Keratinocyte (primary cell): ENCODE measurements around the gene UTP4. TPM values are rescaled to one million over a fixed set of nuclear protein-coding genes. Genes with fewer than 3 reads are reported as not detected.
"Not testable (repeated sequence)": the region's sequence is repeated elsewhere in the genome, so short reads cannot be mapped to it uniquely, and the experiment has no call there.

Experiments used
- DNase-seq: peaks from one replicate; pipeline ENCODE4 v3.0.0-alpha.2; 2011; ENCODE audit warnings: low read depth, missing footprints, low spot score
- FAIRE-seq: peaks from 2 replicates; lab custom pipeline; 2011; peaks lifted over from hg19 to GRCh38; lab: Jason Lieb, UNC
- H2AFZ ChIP-seq: 2 replicates; pipeline ENCODE4 v1.6.0; 2012; ENCODE audit warnings: low read length, control low read depth, inconsistent platforms; ENCODE audit not compliant: control insufficient read depth
- H3K27ac ChIP-seq: 2 replicates; pipeline ENCODE4 v1.5.1; 2011; ENCODE audit warnings: low read length; ENCODE audit not compliant: control insufficient read depth, insufficient read depth
- H3K27me3 ChIP-seq: 3 replicates; pipeline ENCODE4 v1.6.0; 2011; ENCODE audit warnings: low read length; ENCODE audit not compliant: control insufficient read depth, insufficient read depth; ENCODE audit errors: extremely low read depth
- H3K36me3 ChIP-seq, 2 experiments: 2 replicates in 1 of 2; 3 replicates in 1 of 2; pipeline ENCODE4 v1.5.1; 2011; ENCODE audit warnings: low read length in 2 of 2, mild to moderate bottlenecking in 1 of 2; ENCODE audit not compliant: control insufficient read depth in 2 of 2, insufficient read depth in 2 of 2; ENCODE audit errors: extremely low read depth in 1 of 2
- H3K4me1 ChIP-seq: 3 replicates; pipeline ENCODE4 v1.5.1; 2011; ENCODE audit warnings: low read length; ENCODE audit not compliant: control insufficient read depth, insufficient read depth; ENCODE audit errors: extremely low read depth
- H3K4me2 ChIP-seq: 3 replicates; pipeline ENCODE4 v1.6.0; 2011; ENCODE audit warnings: low read depth, low read length; ENCODE audit not compliant: control insufficient read depth, insufficient read depth; ENCODE audit errors: extremely low read depth
- H3K4me3 ChIP-seq, 3 experiments: fragments of 200-600 bp in 1 of 3; sonication (generic) in 1 of 3; 2 replicates in 2 of 3; 3 replicates in 1 of 3; pipeline ENCODE4 v1.5.1; 2011 to 2016; ENCODE audit warnings: low read length in 3 of 3, mild to moderate bottlenecking in 3 of 3, control low read depth in 2 of 3, inconsistent platforms in 1 of 3, low read depth in 1 of 3, mixed read lengths in 1 of 3, mixed run types in 1 of 3, moderate library complexity in 1 of 3; ENCODE audit not compliant: control insufficient read depth in 2 of 3, insufficient read depth in 2 of 3; ENCODE audit errors: extremely low read depth in 1 of 3
- H3K79me2 ChIP-seq: 2 replicates; pipeline ENCODE4 v1.6.0; 2012; ENCODE audit warnings: low read length; ENCODE audit not compliant: control insufficient read depth, insufficient read depth
- H3K9ac ChIP-seq: 3 replicates; pipeline ENCODE4 v1.6.0; 2011; ENCODE audit warnings: low read length; ENCODE audit not compliant: control insufficient read depth, insufficient read depth; ENCODE audit errors: extremely low read depth
- H3K9me1 ChIP-seq: 3 replicates; pipeline ENCODE4 v1.6.0; 2011; ENCODE audit warnings: low read length; ENCODE audit not compliant: control insufficient read depth, insufficient read depth; ENCODE audit errors: extremely low read depth
- H3K9me3 ChIP-seq: 2 replicates; pipeline ENCODE4 v1.5.1; 2012; ENCODE audit warnings: low read depth, low read length; ENCODE audit not compliant: control insufficient read depth
- H4K20me1 ChIP-seq: 3 replicates; pipeline ENCODE4 v1.6.0; 2011; ENCODE audit warnings: low read length; ENCODE audit not compliant: control insufficient read depth, insufficient read depth; ENCODE audit errors: extremely low read depth
- CTCF ChIP-seq, 3 experiments: IDR thresholded peaks in 1 of 3; conservative IDR thresholded peaks in 1 of 3; optimal IDR thresholded peaks in 1 of 3; 2 replicates in 2 of 3; 3 replicates in 1 of 3; pipeline versions ENCODE3 to v1.5.1; 2011; ENCODE audit warnings: low read length in 3 of 3, mild to moderate bottlenecking in 3 of 3, moderate library complexity in 2 of 3, control low read depth in 1 of 3, inconsistent platforms in 1 of 3; ENCODE audit not compliant: insufficient read depth in 2 of 3; ENCODE audit errors: extremely low read depth in 1 of 3
- EZH2 ChIP-seq: IDR thresholded peaks from one replicate; pipeline ENCODE4 v1.6.1; 2012; ENCODE audit warnings: inconsistent platforms, mild to moderate bottlenecking, low read length, moderate library complexity
- dilution Hi-C: fragments of 300-500 bp; cut with MboI; formaldehyde crosslinking; loops from one replicate; pipeline ENCODE4 v1.7.0; 2020; ENCODE audit warnings: low sequenced_read_pairs; ENCODE audit not compliant: extremely low pct_ligation_motif_present
- polyA plus RNA-seq, 5 experiments: library from polyadenylated mRNA; depleted of rRNA in 3 of 5; stranded (reverse) in 3 of 5; stranded (forward) in 1 of 5; unstranded in 1 of 5; fragments of >200 nt; gene quantifications; 1 replicate in 1 of 5; 2 replicates in 3 of 5; 3 replicates in 1 of 5; pipeline versions ENCODE4 v1.2.1 to v1.2.3, GENCODE V29; 2011 to 2012; ENCODE audit warnings: missing spikeins in 2 of 5, low read depth in 1 of 5, low replicate concordance in 1 of 5

Gene UTP4
- polyA plus RNA-seq, 1 donor (not counting 4 experiments of a cell fraction or from before 2014, with no cell fraction given): 106 TPM

GRCh38 chr16:69126221-69126620, 6.2 kb upstream of the UTP4 start:
- Histone ChIP-seq H3K27ac (no peak overlapping the region), H3K9me1 (peaks cover 3% of the 10 kb centered on the region), H4K20me1 (peaks cover 6% of the 10 kb centered on the region), H2AFZ (no peak overlapping the region), H3K4me2 (no peak overlapping the region), H3K9me3 (no peaks in the 10 kb centered on the region), H3K36me3 (peaks cover 4 to 9% of the 10 kb centered on the region in 2 experiments), H3K4me3 (no peak overlapping the region), H3K27me3 (no peaks in the 10 kb centered on the region), H3K79me2 (peaks cover 57% of the 10 kb centered on the region), H3K4me1 (peaks cover 10% of the 10 kb centered on the region), H3K9ac (no peak overlapping the region)
- TF ChIP-seq EZH2: no peak
- TF ChIP-seq CTCF (optimal IDR thresholded peaks at IDR 0.05 in 1 of 3, IDR thresholded peaks at IDR 0.05 in 1 of 3, conservative IDR thresholded peaks at IDR 0.05 in 1 of 3; ENCODE audit: extremely low read depth in 1 of 3, insufficient read depth in 2 of 3, low read length in 3 of 3): no peak
- dilution Hi-C loops: no loop called here
- FAIRE-seq: no peak
- no peak for DNase-seq

- H4K20me1 ChIP-seq, FAIRE-seq, H3K27me3 ChIP-seq, H3K4me2 ChIP-seq, H3K9ac ChIP-seq, H3K36me3 ChIP-seq, H3K4me3 ChIP-seq, H3K27ac ChIP-seq, H2AFZ ChIP-seq, H3K9me1 ChIP-seq, H3K9me3 ChIP-seq, DNase-seq, dilution Hi-C loops: not testable (repeated sequence)
- Histone ChIP-seq H3K4me1 (peaks cover 10% of the 10 kb centered on the region), H3K79me2 (peaks cover 62% of the 10 kb centered on the region)
Observed at GRCh38 chr16:69126801-69127200, 5.6 kb upstream of the UTP4 start.

GRCh38 chr16:69127966-69128510, 4.4 kb upstream of the UTP4 start:
- DNase-seq (no peak), FAIRE-seq (no peak)
- peaks cover 10% of the 10 kb centered on the region for H3K4me1 ChIP-seq
- peaks cover 4 to 9% of the 10 kb centered on the region in 2 experiments for H3K36me3 ChIP-seq
- peaks cover 6% of the 10 kb centered on the region for H4K20me1 ChIP-seq
- no peak for TF ChIP-seq EZH2
- peaks cover 69% of the 10 kb centered on the region for H3K79me2 ChIP-seq
- no peak overlapping the region for H3K9ac ChIP-seq
- no peak overlapping the region for H3K27ac ChIP-seq
- H3K4me3 ChIP-seq: no peak overlapping the region
- no peak overlapping the region for H3K4me2 ChIP-seq
- peaks cover 3% of the 10 kb centered on the region for H3K9me1 ChIP-seq
- dilution Hi-C loops: no loop called here
- H3K9me3 ChIP-seq: no peaks in the 10 kb centered on the region
- H2AFZ ChIP-seq: no peak overlapping the region
- no peaks in the 10 kb centered on the region for H3K27me3 ChIP-seq
